ENCODE results near the gene KCNQ4.

The KCNQ4 gene

GRCh38 chr1:40745176-40745575 lies 38.4 kb upstream of the KCNQ4 start:
- no peak overlapping the region for H3K4me3 ChIP-seq (ENCODE audit: low read depth in 1 of 2, low read length in 2 of 2)
- H3K27ac ChIP-seq (ENCODE audit: low read depth, low read length): no peak overlapping the region
- H3K27me3 ChIP-seq (ENCODE audit: control insufficient read depth in 1 of 2, insufficient read depth in 2 of 2, low read length in 2 of 2): no peaks in the 10 kb centered on the region
- H3K9me3 ChIP-seq (ENCODE audit: low read length): no peaks in the 10 kb centered on the region
- peaks cover 40% of the 10 kb centered on the region for H3K36me3 ChIP-seq (ENCODE audit: insufficient read depth, low read length)
- no peak overlapping the region for H3K9ac ChIP-seq (ENCODE audit: low read length)
- peaks cover 27% of the 10 kb centered on the region for H3K4me1 ChIP-seq (ENCODE audit: insufficient read depth, low read length)

DNA sequence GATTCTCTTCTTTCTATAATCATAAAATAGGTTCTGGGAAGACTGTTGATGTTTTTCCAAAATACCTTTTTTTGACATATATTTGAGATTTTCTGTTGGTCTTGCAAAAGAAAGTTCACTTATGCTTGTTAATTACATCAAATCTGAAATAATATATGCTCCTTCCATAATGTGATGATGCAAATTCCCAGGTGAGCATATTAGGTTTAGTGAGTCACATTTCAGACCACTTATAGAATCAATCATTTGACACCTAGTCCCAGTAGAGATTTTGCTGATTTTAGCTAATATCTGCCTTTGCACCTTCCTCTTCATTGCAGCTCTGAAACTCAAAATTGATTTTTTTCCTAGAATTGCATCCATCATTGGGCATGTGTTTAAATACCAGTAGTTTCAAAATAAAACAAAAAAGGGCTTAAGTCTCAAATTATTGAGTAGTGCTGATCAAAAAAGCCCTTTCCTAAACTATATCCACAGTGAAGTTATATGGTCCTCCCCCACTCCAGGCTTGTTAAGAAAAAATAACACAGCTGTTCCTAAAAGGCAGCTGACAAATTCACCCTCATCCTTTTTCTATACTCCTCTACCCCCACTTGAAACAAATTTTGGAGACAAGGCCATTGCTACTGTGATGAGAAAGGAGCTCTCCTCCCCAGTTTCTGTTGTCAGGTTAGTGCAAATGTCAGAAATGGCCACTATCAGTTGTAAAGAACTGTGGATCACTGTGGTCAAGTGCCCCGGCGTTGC lies 37.1 kb upstream of the KCNQ4 start:
- peaks cover 14% of the 10 kb centered on the region for H3K4me1 ChIP-seq (ENCODE audit: insufficient read depth, low read length)
- H3K27me3 ChIP-seq (ENCODE audit: control insufficient read depth in 1 of 2, insufficient read depth in 2 of 2, low read length in 2 of 2): no peaks in the 10 kb centered on the region
- H3K4me3 ChIP-seq (ENCODE audit: low read depth in 1 of 2, low read length in 2 of 2): no peak overlapping the region
- H3K9ac ChIP-seq (ENCODE audit: low read length): no peak overlapping the region
- H3K9me3 ChIP-seq (ENCODE audit: low read length): no peaks in the 10 kb centered on the region
- H3K27ac ChIP-seq (ENCODE audit: low read depth, low read length): no peak overlapping the region
- peaks cover 45% of the 10 kb centered on the region for H3K36me3 ChIP-seq (ENCODE audit: insufficient read depth, low read length)

DNA sequence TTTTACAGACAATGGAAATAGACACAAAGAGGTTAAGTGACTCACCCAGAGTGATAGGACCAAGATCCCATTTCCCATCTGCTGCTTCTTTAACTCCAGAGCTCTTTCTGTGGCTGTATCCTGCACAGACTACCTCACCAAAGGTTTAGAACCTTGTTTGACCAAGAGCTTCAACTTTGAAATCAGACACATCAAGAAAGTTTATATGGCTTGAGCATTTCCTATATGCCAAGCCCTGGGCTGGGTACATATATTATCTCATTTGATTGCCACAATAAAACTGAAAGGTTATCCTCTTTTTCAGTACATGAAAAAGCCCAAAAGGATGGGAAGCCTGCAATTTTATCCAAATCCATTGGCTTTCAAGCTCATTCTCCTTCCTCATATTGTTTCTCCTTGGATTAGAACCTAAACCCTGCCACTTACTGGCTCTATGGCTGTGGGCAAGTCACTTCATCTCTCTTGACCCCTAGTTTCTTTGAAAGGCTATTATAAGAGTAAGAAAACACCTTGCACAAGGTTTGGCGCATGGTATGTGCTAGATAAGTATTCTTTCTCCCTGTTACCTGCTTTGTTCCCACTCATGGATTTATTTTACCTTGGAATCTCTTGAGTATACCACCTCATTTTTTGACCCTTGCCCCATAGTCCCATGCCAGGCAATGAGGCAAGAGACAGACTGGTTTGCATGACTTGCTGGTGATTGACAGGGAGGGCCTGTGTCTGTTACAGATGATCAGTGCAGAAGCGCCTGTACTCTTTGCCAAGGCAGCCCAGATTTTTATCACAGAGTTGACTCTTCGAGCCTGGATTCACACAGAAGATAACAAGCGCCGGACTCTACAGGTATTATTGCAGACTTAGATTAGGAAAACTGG lies 34.5 kb upstream of the KCNQ4 start:
- Histone ChIP-seq H3K9me3 (ENCODE audit: low read length) (no peaks in the 10 kb centered on the region), H3K4me1 (ENCODE audit: insufficient read depth, low read length) (peaks cover 14% of the 10 kb centered on the region), H3K27ac (ENCODE audit: low read depth, low read length) (no peak overlapping the region), H3K27me3 (ENCODE audit: control insufficient read depth in 1 of 2, insufficient read depth in 2 of 2, low read length in 2 of 2) (no peaks in the 10 kb centered on the region), H3K9ac (ENCODE audit: low read length) (no peak overlapping the region), H3K36me3 (ENCODE audit: insufficient read depth, low read length) (peaks cover 41% of the 10 kb centered on the region), H3K4me3 (ENCODE audit: low read depth in 1 of 2, low read length in 2 of 2) (no peak overlapping the region)

DNA sequence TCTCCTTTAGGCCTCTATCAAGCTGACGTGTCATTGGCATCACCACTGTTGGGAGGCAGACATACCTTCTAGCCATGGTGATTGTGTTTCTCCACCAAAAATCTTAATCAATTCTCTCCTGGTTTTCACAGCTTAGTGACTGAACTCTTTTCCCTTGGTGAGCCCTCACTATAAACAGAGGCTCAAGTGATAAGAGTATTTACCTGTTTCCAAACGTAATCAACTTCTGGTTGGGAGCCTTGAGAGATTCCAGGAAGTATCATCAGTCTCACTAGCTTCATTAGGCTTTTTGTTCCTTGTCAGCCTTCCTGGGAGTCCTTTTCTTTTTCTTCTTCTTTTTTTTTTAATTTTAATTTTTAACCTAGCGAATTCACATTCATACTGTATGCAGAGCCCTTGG lies 33.8 kb upstream of the KCNQ4 start:
- H3K36me3 ChIP-seq (ENCODE audit: insufficient read depth, low read length): peaks cover 49% of the 10 kb centered on the region
- H3K4me1 ChIP-seq (ENCODE audit: insufficient read depth, low read length): peaks cover 17% of the 10 kb centered on the region
- no peaks in the 10 kb centered on the region for H3K9me3 ChIP-seq (ENCODE audit: low read length)
- no peak overlapping the region for H3K4me3 ChIP-seq (ENCODE audit: low read depth in 1 of 2, low read length in 2 of 2)
- H3K9ac ChIP-seq (ENCODE audit: low read length): no peak overlapping the region
- no peak overlapping the region for H3K27ac ChIP-seq (ENCODE audit: low read depth, low read length)
- H3K27me3 ChIP-seq (ENCODE audit: control insufficient read depth in 1 of 2, insufficient read depth in 2 of 2, low read length in 2 of 2): no peaks in the 10 kb centered on the region

DNA sequence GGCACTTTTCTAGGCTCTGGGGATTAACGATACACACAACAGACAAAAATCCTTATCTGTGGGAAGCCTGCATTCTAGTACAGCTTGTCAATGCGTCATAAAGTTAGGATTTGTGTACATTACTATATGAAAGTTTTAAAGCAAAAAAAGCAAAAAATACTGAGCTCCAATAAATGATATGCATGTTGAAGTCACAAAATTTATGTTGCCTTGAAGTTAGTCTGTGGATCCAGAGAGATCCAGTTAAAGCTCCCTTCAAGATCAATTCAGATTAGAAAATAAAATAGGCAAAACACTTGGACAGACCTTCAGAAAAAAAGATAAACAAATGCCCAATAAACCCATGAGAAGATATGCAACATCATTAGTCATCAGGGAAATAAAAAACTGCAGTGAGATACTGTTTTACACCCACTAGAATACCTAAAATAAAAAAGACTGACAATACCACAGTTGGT lies 33.1 kb upstream of the KCNQ4 start:
- peaks cover 55% of the 10 kb centered on the region for H3K36me3 ChIP-seq (ENCODE audit: insufficient read depth, low read length)
- H3K4me3 ChIP-seq (ENCODE audit: low read depth in 1 of 2, low read length in 2 of 2): no peak overlapping the region
- peaks cover 16% of the 10 kb centered on the region for H3K4me1 ChIP-seq (ENCODE audit: insufficient read depth, low read length)
- H3K9ac ChIP-seq (ENCODE audit: low read length): no peak overlapping the region
- H3K27me3 ChIP-seq (ENCODE audit: control insufficient read depth in 1 of 2, insufficient read depth in 2 of 2, low read length in 2 of 2): no peaks in the 10 kb centered on the region
- no peak overlapping the region for H3K27ac ChIP-seq (ENCODE audit: low read depth, low read length)
- no peaks in the 10 kb centered on the region for H3K9me3 ChIP-seq (ENCODE audit: low read length)

DNA sequence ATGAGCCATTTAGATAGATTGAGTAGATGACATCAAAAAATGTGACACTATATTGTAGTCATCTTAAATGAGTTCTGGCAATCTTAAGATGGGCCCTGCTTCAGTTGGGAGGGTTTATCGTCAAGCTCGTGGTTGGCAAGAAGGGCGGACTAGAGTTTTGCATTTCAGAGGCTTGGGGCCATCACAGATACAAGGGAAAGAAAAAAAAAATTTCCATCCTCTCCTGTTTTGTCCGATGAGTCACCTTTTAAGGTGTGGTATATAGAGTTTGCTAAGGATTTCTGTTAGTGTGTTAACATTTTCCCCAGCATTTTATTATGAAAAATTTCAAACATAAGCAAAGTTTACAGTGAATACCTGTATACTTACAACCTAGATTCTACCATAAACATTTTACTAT lies 31.8 kb upstream of the KCNQ4 start:
- no peaks in the 10 kb centered on the region for H3K9me3 ChIP-seq (ENCODE audit: low read length)
- no peak overlapping the region for H3K9ac ChIP-seq (ENCODE audit: low read length)
- peaks cover 6% of the 10 kb centered on the region for H3K4me1 ChIP-seq (ENCODE audit: insufficient read depth, low read length)
- H3K27ac ChIP-seq (ENCODE audit: low read depth, low read length): no peak overlapping the region
- no peak overlapping the region for H3K4me3 ChIP-seq (ENCODE audit: low read depth in 1 of 2, low read length in 2 of 2)
- peaks cover 67% of the 10 kb centered on the region for H3K36me3 ChIP-seq (ENCODE audit: insufficient read depth, low read length)
- H3K27me3 ChIP-seq (ENCODE audit: control insufficient read depth in 1 of 2, insufficient read depth in 2 of 2, low read length in 2 of 2): no peaks in the 10 kb centered on the region

- Histone ChIP-seq H3K9me3 (ENCODE audit: low read length) (no peaks in the 10 kb centered on the region), H3K4me3 (ENCODE audit: low read depth in 1 of 2, low read length in 2 of 2) (no peak overlapping the region), H3K4me1 (ENCODE audit: insufficient read depth, low read length) (peaks cover 14% of the 10 kb centered on the region), H3K9ac (ENCODE audit: low read length) (no peak overlapping the region), H3K36me3 (ENCODE audit: insufficient read depth, low read length) (peaks cover 73% of the 10 kb centered on the region), H3K27ac (ENCODE audit: low read depth, low read length) (peak overlapping the region; percentile 27), H3K27me3 (ENCODE audit: control insufficient read depth in 1 of 2, insufficient read depth in 2 of 2, low read length in 2 of 2) (no peaks in the 10 kb centered on the region)
These were observed 30.3 kb upstream of the KCNQ4 start for GRCh38 chr1:40753142-40753882.

DNA sequence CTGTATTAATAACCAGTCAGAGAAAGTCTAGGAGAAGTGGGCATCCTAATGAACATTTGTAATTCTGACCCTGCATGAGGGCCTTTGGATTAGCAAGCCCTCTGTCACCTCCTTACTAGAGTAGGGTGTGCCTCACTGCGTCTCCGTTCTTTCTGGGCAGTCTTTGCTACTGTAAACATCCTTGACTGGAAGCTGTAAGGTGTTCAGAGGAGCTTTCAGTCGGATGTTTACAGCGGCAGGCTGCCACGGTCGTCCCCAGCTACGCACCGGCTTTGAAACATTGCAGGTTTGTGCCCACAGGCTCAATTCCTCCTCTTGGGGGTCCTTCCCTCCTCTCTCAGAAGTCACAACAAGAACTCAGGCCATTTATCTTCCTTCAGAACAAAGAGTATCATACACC lies 29.4 kb upstream of the KCNQ4 start:
- Histone ChIP-seq H3K4me1 (ENCODE audit: insufficient read depth, low read length) (peaks cover 23% of the 10 kb centered on the region), H3K4me3 (ENCODE audit: low read depth in 1 of 2, low read length in 2 of 2) (no peak overlapping the region), H3K27ac (ENCODE audit: low read depth, low read length) (peak overlapping the region; percentile 27), H3K9ac (ENCODE audit: low read length) (no peak overlapping the region), H3K36me3 (ENCODE audit: insufficient read depth, low read length) (peaks cover 75% of the 10 kb centered on the region), H3K27me3 (ENCODE audit: control insufficient read depth in 1 of 2, insufficient read depth in 2 of 2, low read length in 2 of 2) (no peaks in the 10 kb centered on the region), H3K9me3 (ENCODE audit: low read length) (no peaks in the 10 kb centered on the region)

DNA sequence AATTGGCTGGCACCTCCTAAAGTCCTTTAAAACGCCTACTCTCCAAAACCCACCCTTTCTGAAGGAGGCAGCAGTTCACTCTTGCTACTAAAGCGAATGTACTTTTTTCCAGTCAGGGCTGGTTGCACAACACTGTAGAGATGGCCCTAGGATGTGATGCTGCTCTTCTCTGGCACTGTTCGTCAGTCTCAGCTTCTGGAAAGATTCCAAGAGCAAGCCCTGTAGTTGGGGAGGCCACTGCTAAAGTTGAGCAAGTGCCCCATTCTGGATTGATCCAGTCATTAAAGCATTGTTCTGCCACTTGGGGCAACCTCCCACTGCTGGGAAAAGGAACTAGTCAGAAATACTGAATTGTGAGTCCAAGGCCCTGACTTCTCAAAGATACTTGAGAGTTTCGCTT lies 28.5 kb upstream of the KCNQ4 start:
- Histone ChIP-seq H3K36me3 (ENCODE audit: insufficient read depth, low read length) (peaks cover 71% of the 10 kb centered on the region), H3K27ac (ENCODE audit: low read depth, low read length) (peak overlapping the region; percentile 56)

DNA sequence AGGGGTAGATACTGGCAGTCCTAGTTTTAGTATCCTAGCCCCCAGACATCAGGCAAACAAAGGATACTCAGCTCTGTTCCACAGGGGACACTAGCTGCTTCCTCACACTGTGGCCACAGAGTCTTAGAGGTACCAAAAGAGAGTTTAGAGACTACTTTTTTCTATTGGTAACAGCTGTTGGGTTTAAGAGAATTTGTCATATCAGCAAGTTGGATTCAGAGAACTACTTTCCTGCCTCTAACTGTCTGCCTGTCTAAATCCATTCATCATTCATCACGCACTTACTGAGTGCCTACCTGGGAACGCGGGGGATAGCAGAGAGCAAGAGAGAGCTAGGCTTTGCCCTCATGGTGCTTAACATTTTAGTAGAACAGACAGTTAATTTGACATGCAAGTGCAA lies 27.1 kb upstream of the KCNQ4 start:
- Histone ChIP-seq H3K27me3 (ENCODE audit: control insufficient read depth in 1 of 2, insufficient read depth in 2 of 2, low read length in 2 of 2) (no peaks in the 10 kb centered on the region), H3K4me3 (ENCODE audit: low read depth in 1 of 2, low read length in 2 of 2) (no peak overlapping the region), H3K36me3 (ENCODE audit: insufficient read depth, low read length) (peaks cover 73% of the 10 kb centered on the region), H3K4me1 (ENCODE audit: insufficient read depth, low read length) (peaks cover 24% of the 10 kb centered on the region), H3K27ac (ENCODE audit: low read depth, low read length) (no peak overlapping the region), H3K9ac (ENCODE audit: low read length) (no peak overlapping the region), H3K9me3 (ENCODE audit: low read length) (no peaks in the 10 kb centered on the region)

More for the DNA sequence above, 28.5 kb upstream of the KCNQ4 start:
- Histone ChIP-seq H3K4me1 (ENCODE audit: insufficient read depth, low read length) (peaks cover 24% of the 10 kb centered on the region), H3K4me3 (ENCODE audit: low read depth in 1 of 2, low read length in 2 of 2) (no peak overlapping the region), H3K27me3 (ENCODE audit: control insufficient read depth in 1 of 2, insufficient read depth in 2 of 2, low read length in 2 of 2) (no peaks in the 10 kb centered on the region), H3K9me3 (ENCODE audit: low read length) (no peaks in the 10 kb centered on the region), H3K9ac (ENCODE audit: low read length) (no peak overlapping the region)

DNA sequence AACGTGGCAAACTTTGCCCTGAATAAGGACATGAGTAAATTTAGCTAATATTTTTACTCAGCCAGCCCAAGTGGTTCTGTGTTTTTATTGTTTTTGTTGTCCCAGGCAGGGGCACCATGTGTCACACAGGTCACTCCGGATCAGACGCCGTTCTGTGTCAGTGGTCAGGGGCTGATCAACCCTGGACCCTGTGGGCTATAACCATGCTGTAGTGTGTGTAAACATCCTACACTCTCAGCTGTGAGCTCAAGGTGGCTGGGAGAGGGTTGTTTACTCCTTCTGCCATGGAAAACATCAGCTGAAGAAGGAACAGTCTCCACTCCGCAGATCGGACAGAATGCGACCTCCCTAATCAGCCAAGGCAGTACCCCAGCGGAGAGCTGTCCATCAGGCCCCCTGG lies 26.5 kb upstream of the KCNQ4 start:
- peaks cover 78% of the 10 kb centered on the region for H3K36me3 ChIP-seq (ENCODE audit: insufficient read depth, low read length)
- no peaks in the 10 kb centered on the region for H3K27me3 ChIP-seq (ENCODE audit: control insufficient read depth in 1 of 2, insufficient read depth in 2 of 2, low read length in 2 of 2)
- no peak overlapping the region for H3K4me3 ChIP-seq (ENCODE audit: low read depth in 1 of 2, low read length in 2 of 2)
- no peak overlapping the region for H3K27ac ChIP-seq (ENCODE audit: low read depth, low read length)
- peaks cover 24% of the 10 kb centered on the region for H3K4me1 ChIP-seq (ENCODE audit: insufficient read depth, low read length)
- H3K9me3 ChIP-seq (ENCODE audit: low read length): no peaks in the 10 kb centered on the region
- no peak overlapping the region for H3K9ac ChIP-seq (ENCODE audit: low read length)
